ENCODE data around the gene RELB. TPM values are rescaled to one million over a fixed set of nuclear protein-coding genes. Genes with fewer than 3 reads are reported as not detected.
A peak's percentile ranks its signal among the peaks of the same experiment; 100 is the strongest.

The RELB gene
- total RNA-seq, 4 donors from 2014 or later, result 4.8 to 11.8 (median 7.6) TPM

GRCh38 chr19:45059258-45059965, 58.1 kb downstream of the RELB start:
- Histone ChIP-seq H3K36me3 (peaks cover 61 to 99% (median 91%) of the 10 kb centered on the region in 3 donors), H3K4me1 (peaks cover 0 to 9% (median 0%) of the 10 kb centered on the region in 3 donors), H3K4me3 (no peak overlapping the region), H3K27ac (no peak overlapping the region), H3K9me3 (no peaks in the 10 kb centered on the region), H3K27me3 (no peaks in the 10 kb centered on the region)
- intact Hi-C loops (cut with DNase I), result no loop called here
- peak; percentile 87 to 94 (median 92) for TF ChIP-seq CTCF (IDR thresholded peaks at IDR 0.05)
- TF ChIP-seq POLR2A (IDR thresholded peaks at IDR 0.05), result no peak
- 43 to 50% methylated on average over 8 to 15 of the region's 16 CpGs for WGBS, 2 donors
- DNase-seq, result no peak

GRCh38 chr19:45061965-45062364, 60.7 kb downstream of the RELB start:
- Histone ChIP-seq H3K9me3 (no peaks in the 10 kb centered on the region), H3K27ac (no peak overlapping the region), H3K4me1 (peaks cover 0 to 9% (median 0%) of the 10 kb centered on the region in 3 donors), H3K27me3 (no peaks in the 10 kb centered on the region), H3K4me3 (no peak overlapping the region), H3K36me3 (peaks cover 65 to 99% (median 80%) of the 10 kb centered on the region in 3 donors)
- no peak for DNase-seq
- intact Hi-C loops (cut with DNase I), result no loop called here
- TF ChIP-seq POLR2A (IDR thresholded peaks at IDR 0.05) (no peak), CTCF (IDR thresholded peaks at IDR 0.05) (no peak)
- WGBS, 2 donors, result 57 to 100% methylated on average over 1 of the region's 4 CpGs

- Histone ChIP-seq H3K4me3 (no peak overlapping the region), H3K27me3 (no peaks in the 10 kb centered on the region), H3K36me3 (peaks cover 57 to 99% (median 81%) of the 10 kb centered on the region in 3 donors), H3K4me1 (peaks cover 6 to 30% (median 6%) of the 10 kb centered on the region in 3 donors), H3K9me3 (no peaks in the 10 kb centered on the region), H3K27ac (no peak overlapping the region)
- WGBS, 2 donors, result 91 to 98% methylated on average over 13 to 29 of the region's 85 CpGs
- no peak for DNase-seq
- intact Hi-C loops (cut with DNase I), result no loop called here
- no peak for TF ChIP-seq CTCF (IDR thresholded peaks at IDR 0.05)
- no peak for TF ChIP-seq POLR2A (IDR thresholded peaks at IDR 0.05)
Measured at GRCh38 chr19:45063851-45064801, 62.9 kb downstream of the RELB start.

DNA sequence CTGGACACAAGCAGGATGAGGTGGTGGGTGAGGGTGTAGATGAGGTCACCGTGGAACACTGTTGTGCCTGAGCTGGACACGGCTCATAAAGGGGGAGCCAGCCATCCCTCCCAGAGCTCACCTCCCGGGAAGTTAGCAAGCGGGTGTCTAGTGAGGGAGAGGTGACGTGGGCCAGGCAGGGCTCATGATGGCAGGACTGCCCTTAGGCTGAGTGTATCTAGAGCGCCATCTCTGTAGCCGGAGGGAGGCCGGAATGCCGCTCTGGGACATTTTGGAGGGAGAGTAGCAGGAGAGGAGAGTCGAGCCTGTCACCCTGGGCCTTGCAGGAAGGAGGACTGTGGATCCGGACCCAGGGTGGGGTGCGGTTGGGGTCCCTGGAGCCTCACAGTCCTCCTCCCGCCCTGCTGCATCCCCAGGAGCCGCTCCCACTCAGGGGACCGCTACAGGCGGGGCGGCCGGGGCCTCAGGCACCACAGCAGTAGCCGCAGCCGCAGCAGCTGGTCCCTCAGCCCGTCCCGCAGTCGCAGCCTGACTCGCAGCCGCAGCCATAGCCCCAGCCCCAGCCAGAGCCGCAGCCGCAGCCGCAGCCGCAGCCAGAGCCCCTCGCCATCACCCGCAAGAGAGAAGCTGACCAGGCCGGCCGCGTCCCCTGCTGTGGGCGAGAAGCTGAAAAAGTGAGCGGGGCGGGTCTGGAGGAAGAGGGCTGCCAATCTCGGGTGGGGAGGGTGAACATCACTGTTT, 65.8 kb downstream of the RELB start:
- peaks cover 43 to 99% (median 76%) of the 10 kb centered on the region in 3 donors for H3K36me3 ChIP-seq
- whole genome bisulfite sequencing, 2 donors, result 84 to 94% methylated on average over 5 to 10 of the region's 38 CpGs

DNA sequence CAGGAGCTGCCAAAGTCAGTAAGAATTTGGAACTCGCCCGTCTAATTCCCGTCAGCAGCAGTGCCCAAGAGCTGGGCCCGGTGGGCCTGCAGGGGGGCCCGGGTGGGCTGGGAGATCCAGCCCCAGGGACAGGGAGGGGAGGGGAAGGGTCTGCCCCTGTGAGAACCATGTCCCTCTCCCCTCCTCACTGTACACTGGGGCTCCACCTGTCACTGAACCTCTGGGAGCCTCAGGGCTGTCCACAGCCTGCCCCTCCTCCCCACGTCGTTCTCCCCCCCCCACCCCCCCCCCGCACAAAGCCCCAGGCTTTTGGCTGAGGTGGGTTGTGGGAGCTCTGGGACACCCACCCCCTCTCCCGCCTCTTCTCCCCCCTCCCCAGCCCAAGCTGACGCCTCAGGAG, 66.8 kb downstream of the RELB start:
- WGBS, 2 donors, result 0% methylated on average over 1 of the region's 10 CpGs; no CpG with 5 or more reads in 1 of the 2 donors
- Histone ChIP-seq H3K27me3 (no peaks in the 10 kb centered on the region), H3K9me3 (no peaks in the 10 kb centered on the region), H3K36me3 (peaks cover 43 to 93% (median 69%) of the 10 kb centered on the region in 3 donors), H3K4me1 (peaks cover 23 to 61% (median 43%) of the 10 kb centered on the region in 3 donors), H3K4me3 (no peak overlapping the region), H3K27ac (peak overlapping the region in 2 of 4 donors; percentile 32 to 95)
- no peak for DNase-seq
- TF ChIP-seq CTCF (IDR thresholded peaks at IDR 0.05) (no peak), POLR2A (IDR thresholded peaks at IDR 0.05) (no peak)
- intact Hi-C loops (cut with DNase I), result no loop called here

More for the DNA sequence above, 65.8 kb downstream of the RELB start:
- peaks cover 19 to 52% (median 33%) of the 10 kb centered on the region in 3 donors for H3K4me1 ChIP-seq
- DNase-seq, result no peak
- no peak overlapping the region for H3K27ac ChIP-seq
- no peak overlapping the region for H3K4me3 ChIP-seq
- no peak for TF ChIP-seq POLR2A (IDR thresholded peaks at IDR 0.05)
- no peaks in the 10 kb centered on the region for H3K27me3 ChIP-seq
- intact Hi-C loops (cut with DNase I), result no loop called here
- H3K9me3 ChIP-seq, result no peaks in the 10 kb centered on the region
